ENCODE measurements around the gene PRKCZ.

The PRKCZ gene

GRCh38 chr1:2049718-2050431, at the start of gene PRKCZ:
PRKCZ (plus strand) TSS chr1:2050411; CDS start chr1:2050631, 220 bp downstream.
- peak within 1 kb of the TSS; percentile 63 for H3K4me3 ChIP-seq (ENCODE audit: low read depth, low read length)

- no peak overlapping the region for H3K4me3 ChIP-seq (ENCODE audit: low read depth, low read length)
Observed at GRCh38 chr1:2000432-2000831, 49.8 kb upstream of the PRKCZ start.

- H3K4me3 ChIP-seq (ENCODE audit: low read depth, low read length), result no peak overlapping the region
Observed at GRCh38 chr1:2000850-2001249, 49.4 kb upstream of the PRKCZ start.

- no peak overlapping the region for H3K4me3 ChIP-seq (ENCODE audit: low read depth, low read length)
Observed at GRCh38 chr1:2001773-2002411, 48.3 kb upstream of the PRKCZ start.

GRCh38 chr1:2003541-2004131, 46.6 kb upstream of the PRKCZ start, which contains the start of gene CFAP74:
CFAP74 (minus strand) TSS chr1:2003786; CDS start chr1:1990956, 12,830 bp downstream.
- H3K4me3 ChIP-seq (ENCODE audit: low read depth, low read length), result peak within 1 kb of the TSS; percentile 4

GRCh38 chr1:2004856-2005255, 45.4 kb upstream of the PRKCZ start:
- H3K4me3 ChIP-seq (ENCODE audit: low read depth, low read length), result no peak overlapping the region

GRCh38 chr1:2009101-2010053, 40.8 kb upstream of the PRKCZ start:
- H3K4me3 ChIP-seq (ENCODE audit: low read depth, low read length), result no peak overlapping the region

- H3K4me3 ChIP-seq (ENCODE audit: low read depth, low read length), result no peak overlapping the region
Observed at GRCh38 chr1:2014181-2014580, 36.0 kb upstream of the PRKCZ start.

GRCh38 chr1:2014741-2015735, 35.2 kb upstream of the PRKCZ start:
- no peak overlapping the region for H3K4me3 ChIP-seq (ENCODE audit: low read depth, low read length)

GRCh38 chr1:2016123-2016522, 34.1 kb upstream of the PRKCZ start:
- H3K4me3 ChIP-seq (ENCODE audit: low read depth, low read length), result no peak overlapping the region

GRCh38 chr1:2018217-2019171, 31.7 kb upstream of the PRKCZ start:
- H3K4me3 ChIP-seq (ENCODE audit: low read depth, low read length), result peak overlapping the region; percentile 17

GRCh38 chr1:2019172-2019543, 31.1 kb upstream of the PRKCZ start, which contains the start of gene GABRD:
GABRD (plus strand) TSS chr1:2019345; CDS start chr1:2019424, 79 bp downstream.
- H3K4me3 ChIP-seq (ENCODE audit: low read depth, low read length), result peak within 1 kb of the TSS; percentile 17

GRCh38 chr1:2019571-2020309, 30.5 kb upstream of the PRKCZ start:
- H3K4me3 ChIP-seq (ENCODE audit: low read depth, low read length), result peak overlapping the region; percentile 17

- no peak overlapping the region for H3K4me3 ChIP-seq (ENCODE audit: low read depth, low read length)
Observed at GRCh38 chr1:2020310-2020655, 29.9 kb upstream of the PRKCZ start.

- no peak overlapping the region for H3K4me3 ChIP-seq (ENCODE audit: low read depth, low read length)
Observed at GRCh38 chr1:2021550-2021949, 28.7 kb upstream of the PRKCZ start.

- H3K4me3 ChIP-seq (ENCODE audit: low read depth, low read length), result no peak overlapping the region
Observed at GRCh38 chr1:2022063-2022770, 28.0 kb upstream of the PRKCZ start.

- no peak overlapping the region for H3K4me3 ChIP-seq (ENCODE audit: low read depth, low read length)
Observed at GRCh38 chr1:2023187-2023586, 27.0 kb upstream of the PRKCZ start.

Measured in iPS-11a (cell line).